GM11168 (cell line): ENCODE data around the gene YEATS2.
"Not testable (repeated sequence)": the region's sequence is repeated elsewhere in the genome, so short reads cannot be mapped to it uniquely, and the experiment has no call there.

Source experiments
- in situ Hi-C: fragments of 300-500 bp; cut with MboI; formaldehyde crosslinking; loops from one replicate; pipeline ENCODE4 v1.12.0; 2022; ENCODE audit warnings: low sequenced_read_pairs; ENCODE audit not compliant: unreplicated experiment

YEATS2 gene

DNA sequence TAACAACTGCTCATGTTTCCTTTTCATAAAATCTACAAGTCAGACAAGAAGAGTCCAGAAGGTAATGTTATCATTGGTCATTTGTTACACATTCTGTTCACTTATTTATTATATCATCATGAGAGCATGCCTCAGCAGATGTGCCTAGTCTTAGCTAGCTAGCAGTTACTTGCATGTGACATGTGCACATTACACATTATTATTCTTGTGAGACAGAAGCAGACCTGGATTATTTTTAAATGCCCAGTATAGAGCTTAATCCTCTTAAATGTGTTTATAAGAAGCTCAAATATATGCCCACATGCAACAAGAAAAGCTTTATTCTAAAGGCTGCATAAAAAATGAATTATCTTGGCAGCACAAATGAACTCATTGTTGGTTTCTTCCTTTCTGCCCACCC lies 12.6 kb downstream of the YEATS2 start:
- in situ Hi-C loops, result no loop called here

GRCh38 chr3:183711516-183711915 lies 13.9 kb downstream of the YEATS2 start:
- in situ Hi-C loops, result no loop called here

GRCh38 chr3:183714622-183715021 lies 17.0 kb downstream of the YEATS2 start:
- in situ Hi-C loops, result no loop called here

GRCh38 chr3:183718012-183718411 lies 20.4 kb downstream of the YEATS2 start:
- in situ Hi-C loops, result no loop called here

GRCh38 chr3:183725387-183725786 lies 27.8 kb downstream of the YEATS2 start:
- in situ Hi-C loops, result no loop called here

- in situ Hi-C loops, result no loop called here
Measured at GRCh38 chr3:183728204-183728603, 30.6 kb downstream of the YEATS2 start.

GRCh38 chr3:183730361-183730760 lies 32.8 kb downstream of the YEATS2 start:
- in situ Hi-C loops, result no loop called here

- in situ Hi-C loops, result no loop called here
Measured at GRCh38 chr3:183731611-183732010, 34.0 kb downstream of the YEATS2 start.

DNA sequence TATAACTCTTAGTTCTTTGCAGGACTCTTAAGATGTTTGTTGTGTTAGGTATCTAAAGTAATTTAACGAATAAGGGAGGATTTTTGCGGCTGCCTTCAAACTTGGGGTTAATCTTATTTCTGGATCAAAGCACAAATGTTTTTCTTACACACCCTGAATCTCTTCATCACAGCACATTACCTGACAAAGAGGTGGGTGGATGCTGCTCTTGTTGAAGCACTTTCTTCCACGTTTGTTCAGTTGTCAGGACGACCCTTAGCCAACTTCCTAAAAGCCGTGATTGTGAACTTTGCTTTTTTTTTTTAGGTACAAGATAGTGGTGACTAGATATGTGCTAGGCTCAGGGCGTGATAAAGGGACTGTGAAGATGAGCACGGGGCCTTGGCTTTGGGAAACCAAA lies 36.0 kb downstream of the YEATS2 start:
- in situ Hi-C loops, result no loop called here

DNA sequence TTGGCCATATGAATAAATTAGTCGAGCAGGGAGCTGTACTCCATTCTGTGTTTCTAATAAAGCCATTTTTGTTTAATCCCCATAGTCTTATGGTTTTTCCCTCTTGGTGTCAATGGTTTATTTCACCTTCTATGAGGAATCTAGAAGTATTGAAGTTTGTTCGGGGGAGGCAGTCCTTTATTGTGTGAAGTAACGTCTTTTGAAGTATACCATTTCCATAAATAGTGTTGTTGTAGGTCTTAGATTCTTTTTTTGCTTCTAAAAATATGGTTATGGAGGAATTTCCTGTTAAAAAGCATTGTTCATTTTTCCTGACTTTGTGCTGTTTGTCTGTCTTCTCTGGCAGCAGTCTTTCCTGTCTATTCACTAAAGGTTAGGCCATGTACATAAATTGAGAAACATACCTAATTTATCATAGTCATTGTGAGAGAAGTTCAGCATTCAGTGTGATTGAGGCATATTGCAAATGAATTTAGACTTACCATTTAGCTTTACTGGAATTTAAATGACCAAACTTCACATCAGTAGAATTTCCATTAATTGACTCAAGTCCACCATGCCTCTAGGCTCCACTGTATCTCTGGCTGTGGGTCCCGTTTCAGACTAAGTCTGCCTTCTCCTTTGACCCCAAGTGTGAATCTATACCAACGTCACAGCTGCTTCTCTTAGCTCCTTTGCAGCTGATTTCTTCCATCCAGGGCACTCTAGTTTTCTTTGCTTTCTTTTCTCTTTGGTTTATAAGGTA lies 37.3 kb downstream of the YEATS2 start:
- in situ Hi-C loops, result no loop called here

- in situ Hi-C loops, result no loop called here
Measured at GRCh38 chr3:183737116-183737515, 39.5 kb downstream of the YEATS2 start.

- in situ Hi-C loops, result not testable (repeated sequence)
Measured at GRCh38 chr3:183740154-183740553, 42.6 kb downstream of the YEATS2 start.

DNA sequence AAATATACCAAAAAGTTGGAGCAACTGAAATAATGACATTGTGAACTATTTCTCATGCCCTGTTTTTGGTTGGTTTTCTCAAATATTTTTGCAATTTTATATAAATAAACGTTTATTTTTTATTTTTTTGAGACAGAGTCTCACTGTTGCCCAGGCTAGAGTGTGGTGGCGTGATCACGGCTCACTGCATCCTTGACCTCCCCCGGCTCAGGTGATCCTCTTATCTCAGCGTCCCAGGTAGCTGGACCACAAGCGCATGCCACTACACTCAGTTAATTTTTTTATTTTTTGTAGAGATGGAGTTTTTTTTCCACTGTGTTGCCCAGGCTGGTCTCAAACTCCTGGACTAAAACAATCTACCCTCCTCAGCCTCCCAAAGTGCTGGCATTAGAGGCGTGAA lies 45.6 kb downstream of the YEATS2 start:
- in situ Hi-C loops, result no loop called here

GRCh38 chr3:183745300-183746098 lies 47.9 kb downstream of the YEATS2 start:
- in situ Hi-C loops, result no loop called here

GRCh38 chr3:183754052-183754451 lies 56.5 kb downstream of the YEATS2 start:
- in situ Hi-C loops, result no loop called here

DNA sequence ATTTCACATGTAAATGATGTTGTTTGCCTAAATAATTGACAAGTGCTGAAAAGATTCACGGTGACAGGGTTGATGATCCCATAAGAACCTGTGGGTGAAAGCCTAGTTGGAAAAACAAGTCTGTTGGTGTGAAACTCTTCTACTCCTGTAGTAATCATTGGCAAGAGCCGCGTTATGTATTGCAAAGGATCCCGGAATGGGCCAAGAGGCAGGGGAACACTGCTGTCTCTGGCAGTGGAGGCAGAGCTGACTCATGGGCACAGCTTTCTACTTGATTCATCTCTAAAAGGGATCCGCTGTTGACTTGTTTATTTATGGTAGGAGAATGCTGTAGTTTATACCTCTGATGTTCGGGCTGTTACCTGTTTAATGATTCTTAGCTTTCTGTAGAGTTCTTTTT lies 64.7 kb downstream of the YEATS2 start:
- in situ Hi-C loops, result loop anchor here (10.0 kb wide), 1 partner anchor 288 kb away; no protein-coding TSS in a partner anchor

- in situ Hi-C loops, result loop anchor here (10.0 kb wide), 1 partner anchor 290 kb away; no protein-coding TSS in a partner anchor
Measured at GRCh38 chr3:183764847-183765731, 67.5 kb downstream of the YEATS2 start.

GRCh38 chr3:183766107-183766506 lies 68.5 kb downstream of the YEATS2 start:
- in situ Hi-C loops, result loop anchor here (10.0 kb wide), 1 partner anchor 291 kb away; no protein-coding TSS in a partner anchor

GRCh38 chr3:183766745-183767606 lies 69.4 kb downstream of the YEATS2 start:
- in situ Hi-C loops, result loop anchor here (10.0 kb wide), 1 partner anchor 292 kb away; no protein-coding TSS in a partner anchor
